GM23338 (cell line): ENCODE results near the gene C22orf39.

Experiments used
- CTCF ChIP-seq, 2 experiments: fragments of 200-600 bp in 1 of 2; sonication (generic) in 1 of 2; conservative IDR thresholded peaks; 2 replicates each; pipeline versions ENCODE4 v1.5.1 to v1.6.1; 2016 to 2017; ENCODE audit warnings: antibody characterized with exemption in 2 of 2, low read depth in 2 of 2, mild to moderate bottlenecking in 2 of 2, moderate library complexity in 1 of 2
- EZH2 ChIP-seq: fragments of 200-600 bp; sonication (generic); IDR thresholded peaks from one replicate; pipeline ENCODE4 v1.8.0; 2017; ENCODE audit warnings: antibody characterized with exemption, mild to moderate bottlenecking, low read depth; ENCODE audit not compliant: unreplicated experiment
- EZH2phosphoT487 ChIP-seq: fragments of 200-600 bp; sonication (generic); IDR thresholded peaks from one replicate; pipeline ENCODE4 v1.8.1; 2018; ENCODE audit warnings: antibody characterized with exemption; ENCODE audit not compliant: unreplicated experiment
- POLR2AphosphoS5 ChIP-seq: IDR thresholded peaks from 2 replicates; pipeline ENCODE4 v1.6.1; 2016; ENCODE audit warnings: antibody characterized with exemption, low read depth
- TF ChIP-seq, protein P1 (sequence below): IDR thresholded peaks from one replicate; pipeline ENCODE4 v1.6.1; 2018; ENCODE audit warnings: antibody characterized with exemption; ENCODE audit not compliant: unreplicated experiment

- TF ChIP-seq, protein P1, sequence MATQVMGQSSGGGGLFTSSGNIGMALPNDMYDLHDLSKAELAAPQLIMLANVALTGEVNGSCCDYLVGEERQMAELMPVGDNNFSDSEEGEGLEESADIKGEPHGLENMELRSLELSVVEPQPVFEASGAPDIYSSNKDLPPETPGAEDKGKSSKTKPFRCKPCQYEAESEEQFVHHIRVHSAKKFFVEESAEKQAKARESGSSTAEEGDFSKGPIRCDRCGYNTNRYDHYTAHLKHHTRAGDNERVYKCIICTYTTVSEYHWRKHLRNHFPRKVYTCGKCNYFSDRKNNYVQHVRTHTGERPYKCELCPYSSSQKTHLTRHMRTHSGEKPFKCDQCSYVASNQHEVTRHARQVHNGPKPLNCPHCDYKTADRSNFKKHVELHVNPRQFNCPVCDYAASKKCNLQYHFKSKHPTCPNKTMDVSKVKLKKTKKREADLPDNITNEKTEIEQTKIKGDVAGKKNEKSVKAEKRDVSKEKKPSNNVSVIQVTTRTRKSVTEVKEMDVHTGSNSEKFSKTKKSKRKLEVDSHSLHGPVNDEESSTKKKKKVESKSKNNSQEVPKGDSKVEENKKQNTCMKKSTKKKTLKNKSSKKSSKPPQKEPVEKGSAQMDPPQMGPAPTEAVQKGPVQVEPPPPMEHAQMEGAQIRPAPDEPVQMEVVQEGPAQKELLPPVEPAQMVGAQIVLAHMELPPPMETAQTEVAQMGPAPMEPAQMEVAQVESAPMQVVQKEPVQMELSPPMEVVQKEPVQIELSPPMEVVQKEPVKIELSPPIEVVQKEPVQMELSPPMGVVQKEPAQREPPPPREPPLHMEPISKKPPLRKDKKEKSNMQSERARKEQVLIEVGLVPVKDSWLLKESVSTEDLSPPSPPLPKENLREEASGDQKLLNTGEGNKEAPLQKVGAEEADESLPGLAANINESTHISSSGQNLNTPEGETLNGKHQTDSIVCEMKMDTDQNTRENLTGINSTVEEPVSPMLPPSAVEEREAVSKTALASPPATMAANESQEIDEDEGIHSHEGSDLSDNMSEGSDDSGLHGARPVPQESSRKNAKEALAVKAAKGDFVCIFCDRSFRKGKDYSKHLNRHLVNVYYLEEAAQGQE = no peak
- no peak for TF ChIP-seq CTCF (conservative IDR thresholded peaks at IDR 0.05; ENCODE audit: low read depth in 2 of 2)
- TF ChIP-seq POLR2AphosphoS5 = no peak
- TF ChIP-seq EZH2phosphoT487 = no peak
- TF ChIP-seq EZH2 = no peak
Observed at GRCh38 chr22:19464546-19464945, 17.0 kb upstream of the C22orf39 start.
